ENCODE measurements around the gene MAT2B. TPM values are rescaled to one million over a fixed set of nuclear protein-coding genes. Genes with fewer than 3 reads are reported as not detected.

Gene MAT2B
- total and polyA plus RNA-seq, 2 donors (not counting 1 experiment from before 2014, with no cell fraction given): 33.9 to 123 TPM

DNA sequence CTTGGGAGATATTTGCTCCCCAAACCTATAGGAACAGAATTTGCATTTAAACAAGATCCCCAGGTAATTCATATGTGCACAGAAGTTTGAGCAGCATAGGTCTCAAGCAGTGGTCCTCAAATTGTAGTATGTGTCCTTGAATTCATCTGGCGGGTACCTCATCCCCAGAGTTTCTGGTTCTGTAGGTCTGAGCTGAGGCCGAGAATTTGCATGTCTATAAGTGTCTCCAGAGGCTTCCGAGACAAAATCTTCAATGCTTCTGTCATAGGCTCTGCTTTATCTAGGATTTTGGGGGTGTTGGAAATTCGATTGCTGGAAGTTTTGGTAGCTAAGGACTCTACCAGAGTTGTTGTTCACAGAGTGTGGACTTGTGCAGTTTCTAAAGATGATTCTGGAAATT is 38.6 kb downstream of the MAT2B start:
- Histone ChIP-seq H4K20me1 (ENCODE audit: control insufficient read depth, insufficient read depth, low read length, poor library complexity, severe bottlenecking) (no peaks in the 10 kb centered on the region), H3K9me3 (ENCODE audit: control extremely low read depth in 1 of 3, control insufficient read depth in 2 of 3, insufficient read depth in 1 of 3, low read length in 2 of 3) (no peaks in the 10 kb centered on the region), H2AFZ (ENCODE audit: insufficient read depth, low read depth, low read length, poor library complexity, severe bottlenecking) (no peak overlapping the region), H3K4me2 (replicated peaks; ENCODE audit: low read depth, low read length, poor library complexity, severe bottlenecking) (no peak overlapping the region), H3K27ac (ENCODE audit: low read length in 2 of 2) (no peak overlapping the region), H3K4me1 (ENCODE audit: control insufficient read depth in 2 of 2, insufficient read depth in 2 of 2, low read length in 2 of 2) (no peaks in the 10 kb centered on the region), H3K36me3 (replicated peaks in 1 of 2; ENCODE audit: control extremely low read depth in 1 of 2, control insufficient read depth in 1 of 2, extremely low read depth in 1 of 2, insufficient read depth in 2 of 2, low read length in 1 of 2) (no peaks in the 10 kb centered on the region), H3K4me3 (ENCODE audit: control extremely low read depth in 1 of 5, extremely low read depth in 1 of 5, insufficient read depth in 1 of 5, low read depth in 2 of 5, low read length in 4 of 5) (no peak overlapping the region), H3K27me3 (replicated peaks in 1 of 4; ENCODE audit: control extremely low read depth in 1 of 4, control insufficient read depth in 3 of 4, insufficient read depth in 4 of 4, low read length in 3 of 4) (peaks cover 0 to 8% (median 0%) of the 10 kb centered on the region in 4 experiments), H3K79me2 (ENCODE audit: control insufficient read depth, insufficient read depth, low read length) (no peaks in the 10 kb centered on the region), H3K9ac (ENCODE audit: low read length) (no peak overlapping the region)
- 68% methylated on average over 4 of the region's 4 CpGs for WGBS (ENCODE audit: insufficient coverage)
- intact Hi-C loops (cut with micrococcal nuclease): no loop called here
- H3K27ac Mint-ChIP-seq: no peak overlapping the region
- ChIA-PET POLR2A (no interaction called here), CTCF (no interaction called here)
- H3K9me3 Mint-ChIP-seq (ENCODE audit: insufficient read depth): no peaks in the 10 kb centered on the region
- H3K4me1 Mint-ChIP-seq: no peaks in the 10 kb centered on the region
- no peak for DNase-seq
- TF ChIP-seq, protein P1, sequence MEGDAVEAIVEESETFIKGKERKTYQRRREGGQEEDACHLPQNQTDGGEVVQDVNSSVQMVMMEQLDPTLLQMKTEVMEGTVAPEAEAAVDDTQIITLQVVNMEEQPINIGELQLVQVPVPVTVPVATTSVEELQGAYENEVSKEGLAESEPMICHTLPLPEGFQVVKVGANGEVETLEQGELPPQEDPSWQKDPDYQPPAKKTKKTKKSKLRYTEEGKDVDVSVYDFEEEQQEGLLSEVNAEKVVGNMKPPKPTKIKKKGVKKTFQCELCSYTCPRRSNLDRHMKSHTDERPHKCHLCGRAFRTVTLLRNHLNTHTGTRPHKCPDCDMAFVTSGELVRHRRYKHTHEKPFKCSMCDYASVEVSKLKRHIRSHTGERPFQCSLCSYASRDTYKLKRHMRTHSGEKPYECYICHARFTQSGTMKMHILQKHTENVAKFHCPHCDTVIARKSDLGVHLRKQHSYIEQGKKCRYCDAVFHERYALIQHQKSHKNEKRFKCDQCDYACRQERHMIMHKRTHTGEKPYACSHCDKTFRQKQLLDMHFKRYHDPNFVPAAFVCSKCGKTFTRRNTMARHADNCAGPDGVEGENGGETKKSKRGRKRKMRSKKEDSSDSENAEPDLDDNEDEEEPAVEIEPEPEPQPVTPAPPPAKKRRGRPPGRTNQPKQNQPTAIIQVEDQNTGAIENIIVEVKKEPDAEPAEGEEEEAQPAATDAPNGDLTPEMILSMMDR (IDR thresholded peaks at IDR 0.05): no peak
- no peak for TF ChIP-seq EZH2 (IDR thresholded peaks at IDR 0.05; ENCODE audit: borderline replicate concordance, insufficient read depth, low read depth, low read length, poor library complexity, severe bottlenecking)
- H3K27me3 Mint-ChIP-seq: peaks cover 22% of the 10 kb centered on the region
- ATAC-seq (ENCODE audit: low read depth): no peak
- no peak overlapping the region for H3K4me3 Mint-ChIP-seq

DNA sequence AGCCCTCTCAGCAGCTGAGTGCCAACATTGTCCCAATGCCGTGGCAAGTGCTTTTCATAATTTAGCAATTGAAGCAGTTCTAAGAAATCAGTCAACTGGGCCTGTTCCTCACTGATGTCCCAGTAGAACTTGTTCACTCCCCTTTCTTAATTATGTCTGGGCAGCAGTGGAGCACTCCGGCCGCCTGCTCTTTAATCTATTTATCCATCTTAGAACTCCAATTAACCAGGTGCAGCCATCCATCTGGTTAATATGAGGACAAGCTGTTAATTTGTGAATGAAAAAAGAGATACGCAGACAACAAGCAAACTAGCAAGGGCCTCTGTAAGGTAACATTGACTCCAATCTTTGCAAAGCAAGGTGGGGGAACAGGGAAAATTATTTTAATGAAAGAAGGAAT is 39.4 kb downstream of the MAT2B start:
- H3K79me2 ChIP-seq (ENCODE audit: control insufficient read depth, insufficient read depth, low read length): no peaks in the 10 kb centered on the region
- intact Hi-C loops (cut with micrococcal nuclease): no loop called here
- Mint-ChIP-seq H3K4me1 (no peaks in the 10 kb centered on the region), H3K27ac (no peak overlapping the region), H3K4me3 (no peak overlapping the region), H3K27me3 (peaks cover 24% of the 10 kb centered on the region), H3K9me3 (ENCODE audit: insufficient read depth) (no peaks in the 10 kb centered on the region)
- H2AFZ ChIP-seq (ENCODE audit: insufficient read depth, low read depth, low read length, poor library complexity, severe bottlenecking): no peak overlapping the region
- H3K27me3 ChIP-seq (replicated peaks in 1 of 4; ENCODE audit: control extremely low read depth in 1 of 4, control insufficient read depth in 3 of 4, insufficient read depth in 4 of 4, low read length in 3 of 4): peaks cover 0 to 8% (median 0%) of the 10 kb centered on the region in 4 experiments
- no peaks in the 10 kb centered on the region for H3K4me1 ChIP-seq (ENCODE audit: control insufficient read depth in 2 of 2, insufficient read depth in 2 of 2, low read length in 2 of 2)
- ChIA-PET CTCF (interaction anchor here (0.8 kb wide), 1 partner anchor 18 kb away, joined by 3 read pairs; no protein-coding TSS in a partner anchor), POLR2A (no interaction called here)
- TF ChIP-seq, protein P1 (IDR thresholded peaks at IDR 0.05): no peak
- TF ChIP-seq EZH2 (IDR thresholded peaks at IDR 0.05; ENCODE audit: borderline replicate concordance, insufficient read depth, low read depth, low read length, poor library complexity, severe bottlenecking): no peak
- H3K4me3 ChIP-seq (ENCODE audit: control extremely low read depth in 1 of 5, extremely low read depth in 1 of 5, insufficient read depth in 1 of 5, low read depth in 2 of 5, low read length in 4 of 5): no peak overlapping the region
- no peaks in the 10 kb centered on the region for H3K36me3 ChIP-seq (replicated peaks in 1 of 2; ENCODE audit: control extremely low read depth in 1 of 2, control insufficient read depth in 1 of 2, extremely low read depth in 1 of 2, insufficient read depth in 2 of 2, low read length in 1 of 2)
- H3K9ac ChIP-seq (ENCODE audit: low read length): no peak overlapping the region
- H3K9me3 ChIP-seq (ENCODE audit: control extremely low read depth in 1 of 3, control insufficient read depth in 2 of 3, insufficient read depth in 1 of 3, low read length in 2 of 3): no peaks in the 10 kb centered on the region
- no peak overlapping the region for H3K27ac ChIP-seq (ENCODE audit: low read length in 2 of 2)
- H4K20me1 ChIP-seq (ENCODE audit: control insufficient read depth, insufficient read depth, low read length, poor library complexity, severe bottlenecking): no peaks in the 10 kb centered on the region
- 100% methylated on average over 2 of the region's 4 CpGs for WGBS (ENCODE audit: insufficient coverage)
- no peak for ATAC-seq (ENCODE audit: low read depth)
- DNase-seq: no peak
- H3K4me2 ChIP-seq (replicated peaks; ENCODE audit: low read depth, low read length, poor library complexity, severe bottlenecking): no peak overlapping the region

Data from B cell (primary cell).